Right lobe of liver (tissue), 6 donors: ENCODE measurements around the gene NAT8L. TPM values are rescaled to one million over a fixed set of nuclear protein-coding genes. Genes with fewer than 3 reads are reported as not detected.

Experiments used
- ATAC-seq, 4 donors: fragments of 200-7000 bp; cut with Tn5 transposase; one replicate each; pipeline ENCODE4 v1.9.1; 2020; ENCODE audit warnings: mild to moderate bottlenecking in 4 of 4, moderate library complexity in 4 of 4
- DNase-seq, 3 donors: peaks; one replicate each; pipeline ENCODE4 v3.0.0-alpha.2; 2020
- H3K27ac ChIP-seq, 3 donors: fragments of 200-600 bp; one replicate each; pipeline ENCODE4 v1.8.0; 2022
- H3K27me3 ChIP-seq, 2 donors: fragments of 200-600 bp; one replicate each; pipeline ENCODE4 v1.8.0; 2022
- H3K36me3 ChIP-seq, 4 donors: fragments of 200-600 bp; sonication (generic) in 1 of 4; one replicate each; pipeline versions ENCODE4 v1.5.1 to v1.8.0; 2017 to 2022; ENCODE audit warnings: control low read depth in 1 of 4
- H3K4me1 ChIP-seq, 4 donors: fragments of 200-600 bp; sonication (generic) in 1 of 4; one replicate each; pipeline versions ENCODE4 v1.5.1 to v1.8.0; 2017 to 2022; ENCODE audit warnings: control low read depth in 1 of 4
- H3K4me3 ChIP-seq, 3 donors: fragments of 200-600 bp; one replicate each; pipeline ENCODE4 v1.8.0; 2022
- H3K9me3 ChIP-seq, 4 donors: fragments of 200-600 bp; sonication (generic) in 1 of 4; one replicate each; pipeline versions ENCODE4 v1.5.1 to v1.8.0; 2017 to 2022; ENCODE audit warnings: control low read depth in 1 of 4
- POLR2A ChIP-seq: fragments of 450-650 bp; IDR thresholded peaks from one replicate; pipeline ENCODE4 v1.6.1; 2017; ENCODE audit warnings: antibody characterized with exemption, mild to moderate bottlenecking
- WGBS: methylation state at CpG from one replicate; pipeline ENCODE4 v1.1.6; 2018; ENCODE audit warnings: low coverage, low lambda C conversion rate; ENCODE audit not compliant: insufficient coverage; ENCODE audit errors: missing lambda C conversion rate; 5-methylcytosine and 5-hydroxymethylcytosine counted together
- intact Hi-C, 2 donors: fragments of 100-400 bp; cut with DNase I; formaldehyde crosslinking; loops; one replicate each; pipeline versions ENCODE4 v1.11.2 to v1.14.1; 2022
- total RNA-seq, 6 experiments: library from RNA; depleted of rRNA in 2 of 6; stranded (reverse); fragments of >200 nt in 2 of 6; fragmentation: NEBNext Ultra II Directional in 3 of 6; extraction: Animal tissue kit (Norgen Biotek cat#: 25700) in 3 of 6; gene quantifications; one replicate each; pipeline versions ENCODE4 v1.1.0 to v1.2.4, GENCODE V29; 2016 to 2023
- TF ChIP-seq, protein P1 (sequence below), 4 donors: fragments of 200-600 bp in 3 of 4; fragments of 450-650 bp in 1 of 4; IDR thresholded peaks; one replicate each; pipeline versions ENCODE4 v1.5.1 to v1.8.0; 2016 to 2022; ENCODE audit warnings: antibody characterized with exemption in 4 of 4, mild to moderate bottlenecking in 2 of 4
- donor health status: DM: no; HTN: yes; CAD: no.
- donor health status: DM: no; HTN: no; CAD: no.
- donor health status: DM: no; HTN: no; CAD: no.
- donor health status: DM: no; HTN: yes; CAD: no.
- donor health status: DM: no; HTN: yes; CAD: no.

The NAT8L gene
- total RNA-seq, 6 experiments from 2014 or later, result 0.02 to 0.05 TPM; not detected in 4

DNA sequence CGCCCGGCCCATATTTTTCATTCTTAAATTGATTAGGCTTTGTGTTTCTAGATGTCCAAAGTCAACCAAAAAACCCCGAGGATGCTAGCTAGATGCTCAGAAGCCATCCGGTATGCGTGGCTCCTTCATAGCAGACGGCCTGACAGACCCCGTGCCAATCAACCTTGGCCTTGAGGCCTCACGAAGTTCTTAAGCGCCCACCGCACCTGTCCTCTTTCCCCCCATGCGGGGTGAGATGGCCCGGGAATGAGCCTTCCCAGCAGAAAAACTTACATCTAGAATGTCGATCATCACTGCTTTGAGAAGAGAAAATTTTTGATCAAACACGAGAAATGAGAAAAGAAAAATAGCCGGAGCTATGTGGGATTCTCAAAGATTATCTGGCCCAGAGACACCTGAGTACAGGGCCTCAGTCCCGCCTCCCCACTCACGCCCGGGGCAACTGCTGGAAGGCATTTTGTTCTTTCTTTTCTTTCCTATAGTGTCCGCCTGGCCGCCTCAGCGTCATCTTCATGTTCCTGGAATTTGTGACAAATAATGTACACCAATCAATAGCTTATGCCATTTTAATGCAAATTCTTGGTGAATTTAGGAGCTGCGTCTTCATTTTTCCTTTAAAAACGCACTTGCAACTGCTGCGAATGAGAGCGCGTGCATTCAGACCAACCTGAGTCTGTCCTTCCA is 1.6 kb upstream of the NAT8L start:
- Histone ChIP-seq H3K4me3 (no peak overlapping the region), H3K27me3 (peaks cover 0 to 10% of the 10 kb centered on the region in 2 donors), H3K27ac (no peak overlapping the region), H3K36me3 (no peaks in the 10 kb centered on the region), H3K9me3 (no peaks in the 10 kb centered on the region), H3K4me1 (no peaks in the 10 kb centered on the region)
- ATAC-seq, result no peak
- no peak for DNase-seq
- intact Hi-C loops, result no loop called here
- TF ChIP-seq, protein P1, sequence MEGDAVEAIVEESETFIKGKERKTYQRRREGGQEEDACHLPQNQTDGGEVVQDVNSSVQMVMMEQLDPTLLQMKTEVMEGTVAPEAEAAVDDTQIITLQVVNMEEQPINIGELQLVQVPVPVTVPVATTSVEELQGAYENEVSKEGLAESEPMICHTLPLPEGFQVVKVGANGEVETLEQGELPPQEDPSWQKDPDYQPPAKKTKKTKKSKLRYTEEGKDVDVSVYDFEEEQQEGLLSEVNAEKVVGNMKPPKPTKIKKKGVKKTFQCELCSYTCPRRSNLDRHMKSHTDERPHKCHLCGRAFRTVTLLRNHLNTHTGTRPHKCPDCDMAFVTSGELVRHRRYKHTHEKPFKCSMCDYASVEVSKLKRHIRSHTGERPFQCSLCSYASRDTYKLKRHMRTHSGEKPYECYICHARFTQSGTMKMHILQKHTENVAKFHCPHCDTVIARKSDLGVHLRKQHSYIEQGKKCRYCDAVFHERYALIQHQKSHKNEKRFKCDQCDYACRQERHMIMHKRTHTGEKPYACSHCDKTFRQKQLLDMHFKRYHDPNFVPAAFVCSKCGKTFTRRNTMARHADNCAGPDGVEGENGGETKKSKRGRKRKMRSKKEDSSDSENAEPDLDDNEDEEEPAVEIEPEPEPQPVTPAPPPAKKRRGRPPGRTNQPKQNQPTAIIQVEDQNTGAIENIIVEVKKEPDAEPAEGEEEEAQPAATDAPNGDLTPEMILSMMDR (IDR thresholded peaks at IDR 0.05), result no peak
- TF ChIP-seq POLR2A, result no peak
- 77% methylated on average over 26 of the region's 26 CpGs for WGBS

DNA sequence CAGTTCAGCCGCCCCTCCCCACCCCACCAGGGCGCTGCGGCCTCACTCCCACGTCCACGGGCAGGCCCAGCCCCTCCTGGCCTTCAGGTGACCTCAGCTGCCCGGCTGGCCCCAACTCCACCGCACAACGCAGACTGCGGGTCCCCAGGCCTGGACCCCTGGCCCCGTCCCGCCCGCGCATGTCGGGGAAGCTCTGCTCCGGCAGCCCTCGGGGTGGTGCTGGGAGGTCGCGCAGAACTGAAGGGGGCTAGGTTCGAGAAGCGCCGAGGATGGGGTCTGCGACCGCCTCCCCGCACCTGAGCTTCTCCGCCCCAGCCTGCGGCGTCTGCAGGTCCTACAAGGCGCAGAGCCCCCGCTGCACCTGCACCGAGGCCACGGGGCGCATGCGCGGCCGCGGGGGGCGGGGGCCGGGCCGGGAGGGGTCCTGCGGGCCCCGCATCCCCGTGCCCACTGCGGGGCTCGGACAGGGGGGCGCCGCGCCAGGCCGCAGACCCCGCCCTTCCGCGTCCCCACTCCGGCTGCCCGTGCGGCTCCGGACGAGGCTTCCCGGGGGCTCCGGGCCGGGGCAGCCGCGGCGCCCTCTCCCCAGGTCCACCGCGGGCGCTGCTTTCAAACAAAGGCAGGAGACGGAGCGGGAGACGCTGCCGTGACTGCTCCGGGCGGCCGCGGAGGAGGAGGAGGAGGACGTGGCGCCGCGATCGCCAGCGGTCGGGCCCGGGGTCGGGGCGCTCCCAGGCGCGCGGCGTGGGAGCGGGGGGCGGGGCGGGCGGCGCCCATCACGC is 672 bp upstream of the NAT8L start:
- Histone ChIP-seq H3K4me1 (no peaks in the 10 kb centered on the region), H3K36me3 (no peaks in the 10 kb centered on the region), H3K27me3 (peaks cover 0 to 10% of the 10 kb centered on the region in 2 donors), H3K9me3 (no peaks in the 10 kb centered on the region), H3K27ac (no peak overlapping the region), H3K4me3 (peak overlapping the region in 1 of 3 donors; percentile 19)
- 0% methylated on average over 4 of the region's 93 CpGs for WGBS
- intact Hi-C loops, result no loop called here
- DNase-seq, result peak in 2 of 3 donors; percentile 21 to 48
- ATAC-seq, result no peak
- TF ChIP-seq POLR2A, result no peak
- TF ChIP-seq, protein P1 (IDR thresholded peaks at IDR 0.05), result no peak

DNA sequence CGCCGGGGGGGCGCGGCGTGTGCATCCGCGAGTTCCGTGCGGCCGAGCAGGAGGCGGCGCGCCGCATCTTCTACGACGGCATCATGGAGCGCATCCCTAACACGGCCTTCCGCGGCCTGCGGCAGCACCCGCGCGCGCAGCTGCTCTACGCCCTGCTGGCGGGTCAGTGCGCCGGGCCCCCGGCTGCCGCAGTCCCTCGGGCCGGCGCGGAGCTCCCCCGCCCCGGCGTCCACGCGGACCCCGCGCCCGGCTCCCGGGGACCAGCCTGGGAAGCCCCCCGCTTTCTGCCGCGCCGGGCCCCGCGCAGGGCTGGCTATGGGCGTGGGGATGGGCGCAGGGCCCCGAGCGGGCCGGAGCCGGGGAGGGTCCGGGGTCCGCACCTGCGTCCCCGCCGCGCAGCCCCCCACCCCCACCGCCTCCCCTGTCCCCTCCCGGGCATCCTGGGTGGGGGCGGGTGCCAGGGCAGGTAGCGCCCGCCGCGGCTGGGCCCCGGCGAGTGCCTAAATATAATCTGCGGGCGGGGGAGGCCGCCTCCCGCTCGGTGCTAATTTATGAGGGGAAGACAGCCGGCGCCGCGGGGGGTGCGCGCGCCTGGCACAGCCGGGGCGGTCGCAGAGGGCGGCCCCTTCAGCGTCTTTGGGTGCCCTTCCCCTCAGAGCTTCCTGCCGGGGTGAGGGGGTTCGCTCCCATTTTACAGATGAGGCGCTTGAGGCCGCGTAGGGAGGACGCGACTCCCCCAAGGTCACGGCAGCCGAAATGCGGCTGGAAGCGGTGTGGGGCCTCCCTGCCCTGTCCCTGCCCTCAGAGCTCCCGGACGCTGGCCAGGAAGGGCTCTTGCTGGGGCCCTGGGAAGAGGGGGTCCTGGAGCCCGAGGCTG is 837 bp downstream of the NAT8L start:
- TF ChIP-seq, protein P1 (IDR thresholded peaks at IDR 0.05), result no peak
- TF ChIP-seq POLR2A, result no peak
- no peaks in the 10 kb centered on the region for H3K9me3 ChIP-seq
- peaks cover 0 to 10% of the 10 kb centered on the region in 2 donors for H3K27me3 ChIP-seq
- 0% methylated on average over 5 of the region's 102 CpGs for WGBS
- no peak overlapping the region for H3K4me3 ChIP-seq
- DNase-seq (peak in 2 of 3 donors; percentile 18 to 29), ATAC-seq (no peak)
- H3K4me1 ChIP-seq, result no peaks in the 10 kb centered on the region
- no peaks in the 10 kb centered on the region for H3K36me3 ChIP-seq
- no peak overlapping the region for H3K27ac ChIP-seq
- intact Hi-C loops, result no loop called here

DNA sequence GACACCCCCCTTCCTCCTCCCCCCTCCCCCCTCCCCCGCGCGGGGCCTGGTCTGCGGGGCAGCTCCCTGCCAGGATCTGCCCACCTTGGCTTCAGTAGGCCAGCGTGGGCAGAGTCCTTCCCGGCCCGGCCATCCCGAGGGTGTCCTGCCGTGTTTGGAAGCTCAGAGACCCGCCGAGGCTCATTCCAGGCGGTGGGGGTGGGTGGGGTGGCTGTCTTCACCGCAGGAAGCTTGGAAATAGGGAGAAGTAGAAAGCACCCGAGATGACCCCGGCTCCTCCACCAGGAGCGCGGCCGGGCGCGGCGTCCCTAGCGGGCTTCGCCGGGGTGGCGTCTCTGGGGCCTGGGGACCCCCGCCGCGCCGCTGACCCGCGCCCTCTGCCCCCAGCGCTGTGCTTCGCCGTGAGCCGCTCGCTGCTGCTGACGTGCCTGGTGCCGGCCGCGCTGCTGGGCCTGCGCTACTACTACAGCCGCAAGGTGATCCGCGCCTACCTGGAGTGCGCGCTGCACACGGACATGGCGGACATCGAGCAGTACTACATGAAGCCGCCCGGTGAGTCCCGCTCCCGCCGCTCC is 1.6 kb downstream of the NAT8L start:
- Histone ChIP-seq H3K4me3 (no peak overlapping the region), H3K9me3 (no peaks in the 10 kb centered on the region), H3K36me3 (no peaks in the 10 kb centered on the region), H3K27me3 (peaks cover 0 to 10% of the 10 kb centered on the region in 2 donors), H3K4me1 (no peaks in the 10 kb centered on the region), H3K27ac (no peak overlapping the region)
- intact Hi-C loops, result no loop called here
- no peak for TF ChIP-seq POLR2A
- TF ChIP-seq, protein P1 (IDR thresholded peaks at IDR 0.05), result no peak
- ATAC-seq, result peak in 3 of 4 donors; percentile 9 to 39 (median 19)
- WGBS, result no CpG with 5 or more reads among the region's 54 CpGs
- DNase-seq, result peak in 1 of 3 donors; percentile 17
